HepG2 (cell line): ENCODE data around the gene ZNRF3. TPM values are rescaled to one million over a fixed set of nuclear protein-coding genes. Genes with fewer than 3 reads are reported as not detected.

ENCODE experiments used
- ATAC-seq: fragments of 200-7000 bp; cut with Tn5 transposase; 3 replicates; pipeline ENCODE4 v1.9.1; 2020; ENCODE audit warnings: mild to moderate bottlenecking, moderate library complexity
- BruUV-seq: library from RNA; stranded (reverse); fragments of 400-500 nt; replicated peaks from 2 replicates; lab custom pipeline; 2021; lab: Mats Ljungman, UMichigan
- CTCF ChIA-PET: fragments of 300-600 bp; formaldehyde crosslinking; extraction: SDS; loops from one replicate; lab custom pipeline; 2021; ENCODE audit warnings: low total read pairs, inconsistent platforms, low intra/inter-chr PET ratio; lab: Yijun Ruan, JAX
- POLR2A ChIA-PET: fragments of 350-600 bp; sonication (Branson Sonifier 250); formaldehyde crosslinking; loops from one replicate; lab custom pipeline; 2020; ENCODE audit warnings: antibody characterized with exemption, inconsistent platforms; lab: Yijun Ruan, JAX
- DNase-seq: peaks from one replicate; pipeline ENCODE4 v3.0.0-alpha.2; 2015; ENCODE audit warnings: low spot score
- FAIRE-seq: peaks from 3 replicates; lab custom pipeline; 2011; peaks lifted over from hg19 to GRCh38; lab: Jason Lieb, UNC
- H2AFZ ChIP-seq: one replicate; pipeline ENCODE4 v1.6.1; 2011; ENCODE audit warnings: low read length, inconsistent platforms
- H3K27ac ChIP-seq: fragments of 300-600 bp; 3 replicates; pipeline ENCODE4 v1.8.0; 2011; ENCODE audit warnings: mixed run types, mild to moderate bottlenecking, mixed read lengths, low read length, inconsistent platforms; ENCODE audit not compliant: insufficient read depth; ENCODE audit errors: extremely low read length
- H3K27me3 ChIP-seq, 2 experiments: fragments of 200-600 bp in 1 of 2; 2 replicates in 1 of 2; 3 replicates in 1 of 2; pipeline versions ENCODE4 v1.6.0 to v1.8.0; 2011; ENCODE audit warnings: low read length in 2 of 2, mild to moderate bottlenecking in 2 of 2, moderate library complexity in 2 of 2, inconsistent platforms in 1 of 2; ENCODE audit not compliant: insufficient read depth in 2 of 2, control insufficient read depth in 1 of 2
- H3K36me3 ChIP-seq, 2 experiments: fragments of 200-600 bp in 1 of 2; replicated peaks in 1 of 2; 2 replicates in 1 of 2; 3 replicates in 1 of 2; pipeline versions ENCODE4 v1.5.1 to v1.8.0; 2011; ENCODE audit warnings: low read length in 2 of 2, inconsistent platforms in 1 of 2; ENCODE audit not compliant: insufficient read depth in 2 of 2, control insufficient read depth in 1 of 2
- H3K4me1 ChIP-seq: 2 replicates; pipeline ENCODE4 v1.5.1; 2012; ENCODE audit warnings: low read length, inconsistent platforms; ENCODE audit not compliant: insufficient read depth
- H3K4me2 ChIP-seq: 2 replicates; pipeline ENCODE4 v1.6.0; 2011; ENCODE audit warnings: low read depth, low read length, inconsistent platforms
- H3K4me3 ChIP-seq, 3 experiments: fragments of 200-600 bp in 1 of 3; sonication (generic), shearing (Covaris generic) in 1 of 3; replicated peaks in 1 of 3; 2 replicates each; pipeline ENCODE4 v1.5.1; 2011 to 2016; ENCODE audit warnings: low read length in 3 of 3, inconsistent platforms in 2 of 3, low read depth in 2 of 3, mild to moderate bottlenecking in 2 of 3, control low read depth in 1 of 3, mixed read lengths in 1 of 3; ENCODE audit not compliant: insufficient read depth in 1 of 3
- H3K79me2 ChIP-seq: one replicate; pipeline ENCODE4 v1.6.1; 2011; ENCODE audit warnings: low read length, inconsistent platforms; ENCODE audit not compliant: insufficient read depth
- H3K9ac ChIP-seq: 2 replicates; pipeline ENCODE4 v1.6.0; 2011; ENCODE audit warnings: mild to moderate bottlenecking, low read depth, low read length, inconsistent platforms; ENCODE audit not compliant: insufficient read depth
- H3K9me3 ChIP-seq: 2 replicates; pipeline ENCODE4 v1.5.1; 2012; ENCODE audit warnings: mild to moderate bottlenecking, low read length
- H4K20me1 ChIP-seq: 2 replicates; pipeline ENCODE4 v1.6.0; 2011; ENCODE audit warnings: inconsistent platforms, mild to moderate bottlenecking, low read length, moderate library complexity; ENCODE audit not compliant: insufficient read depth
- CHD4 ChIP-seq: fragments of 200-600 bp; sonication (generic); IDR thresholded peaks from 2 replicates; pipeline ENCODE4 v1.7.0; 2017; ENCODE audit warnings: mild to moderate bottlenecking, low read length, borderline replicate concordance
- KLF6 ChIP-seq: IDR thresholded peaks from 2 replicates; pipeline ENCODE4 v1.8.0; 2016; ENCODE audit warnings: missing biosample characterization, missing genetic modification reagents
- PAF1 ChIP-seq: IDR thresholded peaks from 2 replicates; pipeline ENCODE4 v1.6.1; 2016; ENCODE audit warnings: missing genetic modification reagents, missing compliant biosample characterization
- RBM22 ChIP-seq: fragments of 200-400 bp; formaldehyde crosslinking; optimal IDR thresholded peaks from 2 replicates; pipeline ENCODE3; 2017; ENCODE audit warnings: mild to moderate bottlenecking, low read length, moderate library complexity
- TAF15 ChIP-seq: fragments of 200-400 bp; formaldehyde crosslinking; IDR thresholded peaks from one replicate; pipeline ENCODE4 v1.6.1; 2018; ENCODE audit warnings: mild to moderate bottlenecking, low read depth, low read length; ENCODE audit not compliant: poor library complexity, severe bottlenecking
- ZBTB42 ChIP-seq: sonication (generic); formaldehyde crosslinking; IDR thresholded peaks from 2 replicates; pipeline ENCODE4 v1.5.0; 2020; ENCODE audit warnings: mild to moderate bottlenecking, missing genetic modification reagents
- ZNF329 ChIP-seq: sonication (generic); formaldehyde crosslinking; IDR thresholded peaks from 2 replicates; pipeline ENCODE4 v1.9.0; 2021; ENCODE audit warnings: low read depth, mild to moderate bottlenecking, missing genetic modification reagents
- ZNF629 ChIP-seq: sonication (generic); formaldehyde crosslinking; conservative IDR thresholded peaks from 2 replicates; pipeline ENCODE4 v1.5.0; 2020; ENCODE audit warnings: missing genetic modification reagents
- WGBS: methylation state at CpG from one replicate; pipeline ENCODE4 v1.1.6; 2017; ENCODE audit warnings: low lambda C conversion rate; 5-methylcytosine and 5-hydroxymethylcytosine counted together
- in situ Hi-C: cut with HindIII; loops from 2 replicates; pipeline ENCODE4 v1.10.0; 2017; ENCODE audit warnings: low pct_unique_long_range_greater_than_20kb; ENCODE audit not compliant: extremely low pct_ligation_motif_present
- intact Hi-C: fragments of 100-400 bp; cut with micrococcal nuclease; formaldehyde crosslinking; loops from one replicate; pipeline ENCODE4 v1.10.0; 2022; ENCODE audit not compliant: unreplicated experiment
- polyA plus RNA-seq, 8 experiments: library from polyadenylated mRNA; depleted of rRNA in 3 of 8; stranded (reverse) in 7 of 8; unstranded in 1 of 8; fragments of >200 nt; fragmentation: Illumina TruSeq in 4 of 8; extraction: Trizol in 4 of 8; gene quantifications; 2 replicates each; pipeline versions ENCODE4 v1.2.1 to v1.2.3, GENCODE V29; 2011 to 2016; ENCODE audit warnings: low read depth in 4 of 8, missing spikeins in 1 of 8, mixed read lengths in 1 of 8; ENCODE audit not compliant: insufficient read depth in 1 of 8
- total RNA-seq, 5 experiments: library from RNA; depleted of rRNA; stranded (reverse); fragments of >200 nt; fragmentation: Illumina TruSeq; extraction: Trizol; gene quantifications; 2 replicates each; pipeline ENCODE4 v1.2.3, GENCODE V29; 2016; ENCODE audit warnings: low read depth in 1 of 5

ZNRF3 gene
- total and polyA plus RNA-seq, 2 of the 13 experiments (the other 11 are each of a cell fraction or from before 2014, with no cell fraction given), result 20.3 to 36.7 TPM

DNA sequence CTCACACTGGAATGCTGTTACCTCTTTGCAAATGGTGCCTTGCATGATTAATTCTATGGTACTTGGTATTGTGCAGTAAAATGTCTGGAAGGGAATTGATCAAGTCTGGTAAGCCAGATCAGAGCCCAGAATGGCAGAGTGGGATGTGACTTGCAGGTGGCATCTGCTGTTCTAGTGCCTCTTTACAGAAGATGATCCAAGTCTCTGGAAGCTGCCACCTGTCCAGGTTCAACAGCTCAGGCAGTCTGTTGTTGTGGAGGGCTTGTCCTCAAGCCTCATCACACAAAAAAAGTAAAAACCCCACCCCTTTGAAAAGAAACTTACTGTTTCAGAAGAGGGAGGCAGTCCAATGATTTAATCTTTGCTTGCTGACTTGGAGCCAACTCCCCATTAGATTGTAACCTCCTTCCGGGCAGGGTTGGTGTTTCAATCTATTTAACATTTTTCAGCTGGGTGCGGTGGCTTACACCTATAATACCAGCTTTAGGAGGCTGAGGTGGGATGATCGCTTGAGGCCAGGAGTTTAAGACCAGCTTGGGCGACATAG lies 17.1 kb downstream of the ZNRF3 start (continued):
- no peak for TF ChIP-seq RBM22

DNA sequence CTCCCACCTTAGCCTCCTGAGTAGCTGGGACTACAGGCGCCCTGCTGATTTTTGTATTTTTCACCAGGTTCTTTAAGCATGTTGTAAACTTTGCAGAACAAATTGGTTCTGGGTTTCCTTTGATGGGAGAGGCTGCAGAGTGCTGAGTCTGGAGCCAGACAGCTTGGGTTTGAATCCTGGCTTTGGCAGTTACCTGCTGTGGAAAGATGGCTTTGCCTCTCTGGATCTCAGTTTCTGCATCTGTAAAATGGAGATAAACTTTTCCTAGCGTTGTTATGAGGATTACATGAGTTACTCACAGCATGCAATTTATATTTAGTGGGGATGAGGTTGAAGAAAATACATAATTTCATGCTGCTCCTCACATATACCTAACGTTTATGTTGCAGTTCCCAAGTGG lies 19.1 kb downstream of the ZNRF3 start:
- ChIA-PET POLR2A (interaction anchor here (1.3 kb wide), 1 partner anchor 15 kb away, joined by 3 read pairs; no protein-coding TSS in a partner anchor), CTCF (no interaction called here)
- peaks cover 7 to 19% of the 10 kb centered on the region in 2 experiments for H3K36me3 ChIP-seq
- H3K9ac ChIP-seq, result no peak overlapping the region
- BruUV-seq, result no TSS peak
- peaks cover 98% of the 10 kb centered on the region for H3K79me2 ChIP-seq
- TF ChIP-seq ZBTB42 (CRISPR knock-in tag) (peak; percentile 14; the same call in 1 of the 2 replicates), KLF6 (no peak), CHD4 (peak; percentile 46; the same call in 1 of the 2 replicates), PAF1 (CRISPR knock-in tag) (no peak), ZNF329 (CRISPR knock-in tag) (no peak), ZNF629 (peak; percentile 80), TAF15 (no peak)
- H3K4me2 ChIP-seq, result peak overlapping the region; percentile 25; the same call in 1 of the 2 replicates
- H3K4me3 ChIP-seq, result no peak overlapping the region
- peak overlapping the region; percentile 33 for H3K27ac ChIP-seq
- peaks cover 99% of the 10 kb centered on the region for H3K4me1 ChIP-seq
- intact Hi-C loops (no loop called here), in situ Hi-C loops (no loop called here)
- H2AFZ ChIP-seq, result no peak overlapping the region
- H3K27me3 ChIP-seq, result no peaks in the 10 kb centered on the region
- ATAC-seq (no peak), FAIRE-seq (no peak), DNase-seq (no peak)
- WGBS, result 68% methylated on average over 3 of the region's 3 CpGs
- no peaks in the 10 kb centered on the region for H3K9me3 ChIP-seq
- peaks cover 72% of the 10 kb centered on the region for H4K20me1 ChIP-seq
